GM12878 (cell line): Measurements from ENCODE around the gene BEST2.

ENCODE experiments used
- CTCF ChIP-seq, 3 experiments: IDR thresholded peaks in 2 of 3; conservative IDR thresholded peaks in 1 of 3; 2 replicates each; pipeline ENCODE4 v1.5.1; 2011; ENCODE audit warnings: low read depth in 3 of 3, low read length in 3 of 3, mild to moderate bottlenecking in 3 of 3, control low read depth in 2 of 3, moderate library complexity in 2 of 3, inconsistent platforms in 1 of 3, mixed read lengths in 1 of 3; ENCODE audit not compliant: control insufficient read depth in 2 of 3, insufficient read depth in 1 of 3; ENCODE audit errors: extremely low read depth in 1 of 3
- EGR1 ChIP-seq, 2 experiments: IDR thresholded peaks; 1 replicate in 1 of 2; 2 replicates in 1 of 2; pipeline ENCODE4 v1.6.1; 2011 to 2012; ENCODE audit warnings: low read depth in 2 of 2, low read length in 2 of 2, borderline replicate concordance in 1 of 2, mild to moderate bottlenecking in 1 of 2, moderate library complexity in 1 of 2
- ETV6 ChIP-seq, 2 experiments: fragments of 450-650 bp in 1 of 2; IDR thresholded peaks in 1 of 2; conservative IDR thresholded peaks in 1 of 2; 2 replicates each; pipeline ENCODE4 v1.6.1; 2014; ENCODE audit warnings: antibody characterized with exemption in 1 of 2, borderline replicate concordance in 1 of 2, low read depth in 1 of 2, mild to moderate bottlenecking in 1 of 2, moderate library complexity in 1 of 2
- EZH2 ChIP-seq: IDR thresholded peaks from 2 replicates; pipeline ENCODE4 v1.6.1; 2012; ENCODE audit warnings: low read depth, mild to moderate bottlenecking, control low read depth, inconsistent platforms, low read length, borderline replicate concordance; ENCODE audit not compliant: control insufficient read depth
- FOS ChIP-seq: IDR thresholded peaks from 3 replicates; pipeline ENCODE4 v1.6.1; 2011; ENCODE audit warnings: borderline replicate concordance; ENCODE audit not compliant: insufficient read length; ENCODE audit errors: extremely low read depth
- POLR2AphosphoS5 ChIP-seq: IDR thresholded peaks from 2 replicates; pipeline ENCODE4 v1.6.1; 2011; ENCODE audit warnings: mild to moderate bottlenecking, low read length, inconsistent platforms
- RELA ChIP-seq: fragments of 450-650 bp; IDR thresholded peaks from 2 replicates; pipeline ENCODE4 v1.8.0; 2014; ENCODE audit warnings: borderline replicate concordance; ENCODE audit not compliant: partially characterized antibody
- USF2 ChIP-seq: IDR thresholded peaks from 2 replicates; pipeline ENCODE4 v1.6.1; 2011; ENCODE audit warnings: low read depth, low read length, improper control_type of control experiment, borderline replicate concordance
- ZNF217 ChIP-seq: fragments of 450-650 bp; IDR thresholded peaks from 2 replicates; pipeline ENCODE4 v1.6.1; 2017; ENCODE audit warnings: antibody characterized with exemption, mild to moderate bottlenecking
- TF ChIP-seq, protein P1 (sequence below): fragments of 450-650 bp; IDR thresholded peaks from 2 replicates; pipeline ENCODE4 v1.6.1; 2017; ENCODE audit warnings: mild to moderate bottlenecking

DNA sequence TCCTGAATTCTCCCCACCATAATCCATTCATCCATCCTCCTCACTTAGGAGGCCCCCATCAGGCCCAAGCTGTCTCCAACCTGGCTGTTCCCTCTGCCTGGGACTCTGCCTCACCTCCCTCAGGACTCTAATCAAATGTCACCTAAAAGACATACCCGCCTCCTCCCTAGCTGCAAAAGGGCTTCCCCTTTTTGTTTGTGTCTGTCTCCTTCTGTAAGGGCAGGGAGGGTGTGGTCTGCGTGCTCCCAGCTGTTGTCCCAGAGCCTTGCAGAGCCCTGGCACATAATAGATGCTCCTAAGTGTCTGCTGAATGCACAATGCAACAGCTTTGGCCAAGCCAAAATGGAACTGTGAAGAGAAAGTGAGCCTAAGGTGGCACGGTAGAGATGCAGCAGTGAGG, 21.5 kb upstream of the BEST2 start:
- TF ChIP-seq FOS: no peak
- TF ChIP-seq, protein P1, sequence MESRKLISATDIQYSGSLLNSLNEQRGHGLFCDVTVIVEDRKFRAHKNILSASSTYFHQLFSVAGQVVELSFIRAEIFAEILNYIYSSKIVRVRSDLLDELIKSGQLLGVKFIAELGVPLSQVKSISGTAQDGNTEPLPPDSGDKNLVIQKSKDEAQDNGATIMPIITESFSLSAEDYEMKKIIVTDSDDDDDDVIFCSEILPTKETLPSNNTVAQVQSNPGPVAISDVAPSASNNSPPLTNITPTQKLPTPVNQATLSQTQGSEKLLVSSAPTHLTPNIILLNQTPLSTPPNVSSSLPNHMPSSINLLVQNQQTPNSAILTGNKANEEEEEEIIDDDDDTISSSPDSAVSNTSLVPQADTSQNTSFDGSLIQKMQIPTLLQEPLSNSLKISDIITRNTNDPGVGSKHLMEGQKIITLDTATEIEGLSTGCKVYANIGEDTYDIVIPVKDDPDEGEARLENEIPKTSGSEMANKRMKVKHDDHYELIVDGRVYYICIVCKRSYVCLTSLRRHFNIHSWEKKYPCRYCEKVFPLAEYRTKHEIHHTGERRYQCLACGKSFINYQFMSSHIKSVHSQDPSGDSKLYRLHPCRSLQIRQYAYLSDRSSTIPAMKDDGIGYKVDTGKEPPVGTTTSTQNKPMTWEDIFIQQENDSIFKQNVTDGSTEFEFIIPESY: no peak
- TF ChIP-seq USF2: no peak
- TF ChIP-seq POLR2AphosphoS5: no peak
- TF ChIP-seq EZH2: no peak
- TF ChIP-seq CTCF (IDR thresholded peaks at IDR 0.05 in 2 of 3, conservative IDR thresholded peaks at IDR 0.05 in 1 of 3; ENCODE audit: control insufficient read depth in 2 of 3, extremely low read depth in 1 of 3, insufficient read depth in 1 of 3, low read depth in 3 of 3, low read length in 3 of 3): no peak
- TF ChIP-seq ZNF217: no peak
- TF ChIP-seq EGR1 (IDR thresholded peaks at IDR 0.05; ENCODE audit: borderline replicate concordance in 1 of 2, low read depth in 2 of 2, low read length in 2 of 2): no peak
- no peak for TF ChIP-seq ETV6 (conservative IDR thresholded peaks at IDR 0.05 in 1 of 2, IDR thresholded peaks at IDR 0.05 in 1 of 2; ENCODE audit: borderline replicate concordance in 1 of 2, low read depth in 1 of 2)
- TF ChIP-seq RELA: no peak
